Stimulated activated CD8-positive, alpha-beta memory T cell treated with anti-CD3 and anti-CD28 coated beads, Interleukin-7, amount 100 ng/mL, for 24 hours (primary cell): Measurements from ENCODE around the gene CARD6.
A peak's percentile ranks its signal among the peaks of the same experiment; 100 is the strongest.
"Not testable (repeated sequence)": the region's sequence is repeated elsewhere in the genome, so short reads cannot be mapped to it uniquely, and the experiment has no call there.

Experiments
- DNase-seq: peaks from one replicate; pipeline ENCODE4 v3.0.0-alpha.2; 2020; ENCODE audit warnings: low read depth

The CARD6 gene

GRCh38 chr5:40841068-40841805 lies at the start of gene CARD6:
Gene CARD6 (plus strand): TSS chr5:40841367. CDS start chr5:40841383, 16 bp downstream.
- DNase-seq, result no peak

- no peak for DNase-seq
Observed at GRCh38 chr5:40791715-40792139, 49.4 kb upstream of the CARD6 start.

GRCh38 chr5:40792691-40793090 lies 48.5 kb upstream of the CARD6 start:
- not testable (repeated sequence) for DNase-seq

GRCh38 chr5:40794340-40794739 lies 46.8 kb upstream of the CARD6 start:
- DNase-seq, result not testable (repeated sequence)

GRCh38 chr5:40794877-40795276 lies 46.3 kb upstream of the CARD6 start:
- not testable (repeated sequence) for DNase-seq

- no peak for DNase-seq
Observed at GRCh38 chr5:40796487-40796889, 44.7 kb upstream of the CARD6 start.

- peak; percentile 48 for DNase-seq
Observed at GRCh38 chr5:40797273-40798011, 43.7 kb upstream of the CARD6 start.

GRCh38 chr5:40798012-40798800 lies 43.0 kb upstream of the CARD6 start, which contains the start of gene PRKAA1:
Gene PRKAA1 (minus strand): TSS chr5:40798374. CDS start chr5:40798189, 185 bp downstream.
- DNase-seq, result peak; percentile 69

- no peak for DNase-seq
Observed at GRCh38 chr5:40798801-40799210, 42.4 kb upstream of the CARD6 start.

GRCh38 chr5:40799258-40799657 lies 41.9 kb upstream of the CARD6 start:
- no peak for DNase-seq

GRCh38 chr5:40801771-40802562 lies 39.2 kb upstream of the CARD6 start:
- DNase-seq, result no peak

- DNase-seq, result no peak
Observed at GRCh38 chr5:40812125-40812524, 29.0 kb upstream of the CARD6 start.

GRCh38 chr5:40813698-40814281 lies 27.4 kb upstream of the CARD6 start:
- DNase-seq, result no peak

- DNase-seq, result no peak
Observed at GRCh38 chr5:40823459-40823858, 17.7 kb upstream of the CARD6 start.

- DNase-seq, result not testable (repeated sequence)
Observed at GRCh38 chr5:40825461-40826043, 15.6 kb upstream of the CARD6 start.

GRCh38 chr5:40826489-40827187 lies 14.5 kb upstream of the CARD6 start:
- no peak for DNase-seq

GRCh38 chr5:40827188-40827977 lies 13.8 kb upstream of the CARD6 start:
- no peak for DNase-seq

- DNase-seq, result no peak
Observed at GRCh38 chr5:40828021-40828631, 13.0 kb upstream of the CARD6 start.
